Dermis blood vessel endothelial cell (primary cell): ENCODE results near the gene TFDP2. TPM values are rescaled to one million over a fixed set of nuclear protein-coding genes. Genes with fewer than 3 reads are reported as not detected.
"Not testable (repeated sequence)": the region's sequence is repeated elsewhere in the genome, so short reads cannot be mapped to it uniquely, and the experiment has no call there.

Source experiments
- DNase-seq: peaks from one replicate; pipeline ENCODE4 v3.0.0; 2010
- total RNA-seq: library from RNA; depleted of rRNA; stranded (reverse); fragments of >200 nt; gene quantifications from 2 replicates; pipeline ENCODE4 v1.2.3, GENCODE V29; 2014

Gene TFDP2
- total RNA-seq, 1 donor from 2014 or later, result 32.0 TPM

DNA sequence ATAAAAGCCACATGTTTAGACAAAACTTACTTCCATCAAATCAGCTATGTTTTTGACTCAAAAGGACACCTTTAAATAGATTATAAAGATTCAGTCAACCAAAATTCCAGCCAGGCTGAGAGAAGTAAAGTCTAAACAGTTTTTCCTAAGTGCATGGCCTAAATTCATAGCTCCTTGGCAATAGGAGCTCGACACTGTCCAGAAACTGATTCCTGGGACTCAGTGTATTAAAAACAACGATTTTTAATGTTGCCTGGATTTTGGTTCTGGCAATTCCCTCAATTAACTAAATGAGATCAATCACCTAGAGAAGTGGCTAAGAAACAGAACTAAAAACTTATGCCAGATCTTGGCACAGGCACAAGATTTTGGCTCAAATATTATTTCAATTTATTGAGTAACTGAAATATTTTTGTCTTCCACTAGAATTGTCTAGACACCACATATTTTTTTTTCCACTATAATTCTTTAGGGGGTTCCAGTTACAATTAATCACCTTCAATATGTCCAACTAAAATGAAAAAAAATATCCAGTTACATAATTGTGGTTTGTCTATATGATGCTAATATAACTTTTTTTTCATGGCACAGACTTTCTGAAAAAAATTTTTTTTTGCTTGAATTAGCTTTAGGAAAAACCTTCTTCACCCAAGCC is 135.9 kb downstream of the TFDP2 start:
- no peak for DNase-seq

DNA sequence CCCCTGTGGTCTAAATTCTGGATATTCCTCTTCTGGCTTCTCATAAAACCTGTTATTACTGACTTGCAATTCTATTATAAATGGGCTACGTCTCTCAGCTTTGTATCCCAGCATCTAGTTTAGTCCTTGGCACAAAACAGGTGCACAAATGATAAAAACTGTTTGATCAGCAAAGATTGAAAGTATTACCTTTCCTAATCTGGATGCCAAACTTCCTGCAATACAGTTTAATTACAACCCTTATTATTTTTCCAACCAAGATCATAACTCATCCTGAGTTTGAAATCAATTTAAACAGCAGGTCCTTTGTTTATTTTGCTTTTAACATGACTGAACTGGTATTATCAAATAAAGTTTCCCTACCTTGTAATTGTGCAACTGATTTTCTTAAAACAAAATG is 140.3 kb downstream of the TFDP2 start:
- no peak for DNase-seq

DNA sequence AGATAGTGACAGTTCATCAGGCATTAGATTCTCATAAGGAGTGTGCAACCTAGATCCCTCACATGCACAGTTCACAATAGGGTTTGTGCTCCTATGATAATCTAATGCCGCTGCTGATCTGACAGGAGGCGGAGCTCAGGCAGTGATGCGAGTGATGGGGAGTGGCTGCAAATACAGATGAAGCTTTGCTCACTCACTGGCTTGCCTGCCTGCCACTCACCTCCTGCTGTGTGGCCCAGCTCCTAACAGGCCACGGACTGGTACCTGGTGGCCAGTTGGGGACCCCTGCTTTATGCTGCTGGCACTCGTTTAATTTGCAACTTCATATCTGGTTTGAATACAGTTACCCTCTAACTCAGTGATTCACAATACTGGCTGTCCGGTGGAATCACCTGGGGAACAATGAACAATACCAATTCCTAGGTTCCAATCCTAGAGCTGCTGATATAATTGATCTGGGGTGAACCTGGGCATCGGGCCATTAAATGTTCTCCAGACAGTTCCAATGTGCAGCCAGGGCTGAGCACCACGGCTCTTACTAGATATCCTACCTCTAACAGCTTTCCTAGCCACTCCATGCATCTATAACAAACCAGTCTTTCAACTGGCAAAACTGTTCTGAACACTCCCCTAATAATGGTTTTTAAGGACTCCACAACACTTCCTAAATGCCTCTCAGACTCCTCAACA is 141.5 kb downstream of the TFDP2 start:
- DNase-seq, result no peak

DNA sequence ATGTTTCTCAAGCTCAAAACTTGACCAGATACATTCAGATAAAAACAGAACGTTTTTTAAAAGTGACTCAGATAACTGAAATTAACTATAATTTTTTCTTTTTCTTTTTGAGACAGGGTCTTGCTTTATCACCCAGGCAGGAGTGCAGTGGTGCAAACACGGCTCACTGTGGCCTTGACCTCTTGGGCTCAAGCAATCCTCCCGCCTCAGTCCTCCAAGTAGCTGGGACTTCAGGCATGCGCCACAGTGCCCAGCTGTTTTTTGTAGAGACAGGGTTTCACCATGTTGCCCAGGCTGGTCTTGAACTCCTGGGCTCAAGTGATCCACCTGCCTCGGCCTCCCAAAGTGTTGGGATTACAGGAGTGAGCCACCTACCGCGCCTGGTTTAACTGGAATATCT is 144.4 kb downstream of the TFDP2 start:
- DNase-seq, result not testable (repeated sequence)

DNA sequence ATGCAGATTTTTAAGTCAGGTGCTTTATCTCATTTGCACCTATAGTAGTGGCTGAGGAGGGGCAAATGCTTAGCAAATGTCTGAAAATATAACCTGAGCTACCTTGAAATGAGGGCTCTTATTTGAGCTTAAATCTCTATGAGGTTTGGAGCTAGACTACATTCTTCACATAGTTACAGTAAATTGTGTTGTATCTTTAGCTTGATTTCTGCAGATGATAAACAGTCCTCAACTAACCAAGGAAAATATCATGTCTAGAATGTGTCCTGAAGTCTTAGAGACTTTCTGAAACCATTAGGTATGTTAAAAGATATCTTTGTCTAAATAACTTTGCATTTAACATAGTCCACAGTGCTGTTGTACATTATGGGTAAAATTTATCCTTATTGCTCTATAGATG is 145.3 kb downstream of the TFDP2 start:
- DNase-seq, result no peak

DNA sequence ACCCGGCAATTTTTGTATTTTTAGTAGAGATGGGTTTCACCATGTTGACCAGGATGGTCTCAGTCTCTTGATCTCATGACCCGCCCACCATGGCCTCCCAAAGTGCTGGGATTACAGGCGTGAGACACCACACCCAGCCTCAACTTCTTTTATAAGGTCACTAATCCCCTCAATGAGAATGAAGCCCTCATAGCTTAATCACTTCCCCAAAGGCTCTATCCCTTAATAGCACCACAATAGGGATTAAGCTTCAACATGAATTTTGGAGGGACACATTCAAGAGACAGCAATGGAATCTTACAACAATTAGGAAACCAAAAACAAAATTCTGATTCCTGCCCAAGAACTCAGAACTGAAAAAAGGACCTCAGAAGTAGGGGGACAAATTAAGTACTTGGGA is 146.1 kb downstream of the TFDP2 start:
- no peak for DNase-seq

DNA sequence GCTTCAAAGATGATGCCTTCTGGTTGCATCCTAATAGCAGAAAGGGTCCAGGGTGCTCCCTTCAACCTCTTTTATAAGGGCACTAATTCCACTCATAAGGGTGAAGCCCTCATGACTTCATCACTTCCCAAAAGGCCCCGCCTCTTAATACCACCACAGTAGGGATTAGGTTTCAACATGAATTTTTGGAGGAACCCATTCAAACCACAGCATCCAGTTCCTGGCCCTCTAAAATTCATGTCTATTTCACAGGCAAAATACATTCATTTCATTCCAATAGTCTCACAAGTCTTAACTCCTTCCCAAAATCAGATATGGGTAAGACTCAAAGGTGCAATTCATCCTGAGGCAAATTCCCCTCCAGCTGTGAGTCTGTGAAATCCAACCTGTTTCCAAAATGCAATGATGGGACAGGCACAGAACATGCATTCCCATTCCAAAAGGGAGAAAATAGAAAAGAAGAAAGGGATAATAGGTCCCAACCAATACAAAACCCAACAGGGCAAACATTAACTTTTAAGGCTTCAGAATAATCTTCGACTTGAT is 148.9 kb downstream of the TFDP2 start:
- DNase-seq, result no peak

DNA sequence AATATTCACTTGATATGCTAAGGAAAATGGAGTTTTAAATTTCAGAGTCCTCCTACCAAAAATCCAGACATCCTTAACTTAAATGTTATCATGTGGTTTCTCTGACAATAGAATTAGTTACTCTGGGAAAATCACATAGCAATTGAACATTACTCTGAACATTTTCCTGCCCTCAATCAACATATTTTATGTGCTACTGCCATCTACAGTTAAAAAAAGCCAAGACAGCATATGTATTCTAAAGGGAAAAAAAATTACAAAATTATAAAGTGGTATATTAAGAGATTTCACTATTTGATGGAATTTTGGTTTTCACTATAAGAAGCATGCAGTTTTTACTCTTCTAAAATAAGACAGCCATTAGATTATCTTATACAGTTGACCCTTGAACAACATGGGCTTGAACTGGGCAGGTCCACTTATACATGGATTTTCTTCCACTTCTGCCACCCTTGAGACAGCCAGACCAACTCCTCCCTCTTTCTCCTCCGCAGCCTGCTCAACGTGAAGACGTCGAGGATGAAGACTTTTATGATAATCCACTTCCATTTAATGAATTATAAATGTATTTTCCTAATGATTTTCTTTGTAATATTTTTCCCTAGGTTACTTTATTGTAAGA is 150.6 kb downstream of the TFDP2 start:
- peak; percentile 47 for DNase-seq

DNA sequence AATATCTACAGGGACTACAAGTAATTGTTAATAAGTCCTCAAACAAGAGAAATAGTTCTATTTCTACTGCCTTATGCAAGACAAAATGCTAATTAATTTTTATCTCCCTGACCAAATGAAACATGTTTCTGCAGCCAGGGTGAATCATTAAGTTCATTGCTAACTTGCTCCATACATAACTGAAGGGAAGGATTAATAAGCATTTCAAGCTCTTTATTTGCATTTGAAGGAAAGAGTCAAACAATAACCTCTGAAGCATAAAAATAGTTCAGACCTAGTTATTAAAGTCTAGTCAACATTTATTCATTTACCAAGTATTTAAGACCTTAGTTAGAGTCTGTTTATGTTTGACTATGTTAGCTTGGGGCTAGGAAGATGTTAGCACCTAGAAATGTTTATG is 152.9 kb downstream of the TFDP2 start:
- DNase-seq, result no peak

DNA sequence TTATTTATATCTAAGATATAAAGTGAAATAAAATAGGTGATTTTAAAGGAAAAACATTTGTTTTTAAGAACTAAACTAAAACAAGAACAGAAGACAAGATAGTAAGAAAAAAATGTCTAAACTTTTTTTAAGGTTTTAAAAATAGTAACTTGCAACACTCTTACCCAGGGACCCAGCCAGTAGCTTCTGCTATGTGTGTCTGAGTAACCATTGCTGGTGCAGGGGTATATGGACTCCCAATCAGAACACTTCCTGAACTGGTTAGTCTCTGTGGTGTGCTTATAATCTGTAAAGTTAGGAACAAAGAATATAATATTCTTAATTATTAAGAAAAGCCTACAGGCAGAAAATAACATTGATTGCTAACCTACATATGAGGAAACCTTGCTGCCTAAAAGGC is 154.5 kb downstream of the TFDP2 start:
- DNase-seq, result no peak

DNA sequence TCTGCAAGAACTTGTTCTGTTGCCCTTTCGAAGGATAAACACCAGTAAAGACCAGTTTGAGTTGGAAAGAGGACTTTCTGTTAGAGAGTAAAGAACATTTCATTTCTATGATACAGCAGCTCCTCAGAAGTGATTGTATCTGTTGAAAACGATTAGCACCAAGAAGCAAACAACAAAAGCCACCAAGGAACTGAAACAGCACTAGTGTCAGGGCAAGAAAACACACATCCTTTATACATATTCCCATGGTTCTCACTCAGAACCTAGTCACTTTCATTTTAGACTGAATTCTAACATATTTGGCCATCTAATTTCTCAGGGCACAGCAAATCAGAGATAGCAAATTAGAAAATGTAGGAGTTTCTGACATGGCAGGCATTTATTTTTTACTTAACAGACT is 156.8 kb downstream of the TFDP2 start:
- DNase-seq, result no peak

DNA sequence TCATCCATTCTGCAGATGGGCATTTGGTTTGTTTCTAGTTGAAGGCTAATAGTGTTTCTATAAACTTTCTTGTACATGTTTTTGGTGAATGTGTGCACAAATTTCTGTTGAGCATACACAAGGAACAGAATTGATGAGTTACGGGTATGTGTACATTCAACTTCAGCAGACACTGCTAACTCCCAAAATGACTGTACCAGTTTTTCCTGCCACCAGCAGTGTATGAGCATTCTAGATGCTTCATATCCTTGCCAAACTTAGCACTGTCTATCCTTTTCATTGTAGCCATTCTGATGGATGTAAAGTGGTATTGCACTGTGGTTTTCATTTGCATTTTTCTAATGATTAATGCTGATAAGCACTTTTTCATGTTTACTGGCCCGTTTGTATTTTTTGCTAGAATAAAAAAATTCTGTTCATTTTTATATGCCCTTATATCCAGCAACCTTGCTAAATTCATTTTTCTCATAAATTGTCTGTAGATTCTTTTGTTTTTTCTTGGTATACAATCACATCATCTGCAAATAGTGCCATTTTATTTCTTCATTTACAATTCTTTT is 162.7 kb downstream of the TFDP2 start:
- no peak for DNase-seq

DNA sequence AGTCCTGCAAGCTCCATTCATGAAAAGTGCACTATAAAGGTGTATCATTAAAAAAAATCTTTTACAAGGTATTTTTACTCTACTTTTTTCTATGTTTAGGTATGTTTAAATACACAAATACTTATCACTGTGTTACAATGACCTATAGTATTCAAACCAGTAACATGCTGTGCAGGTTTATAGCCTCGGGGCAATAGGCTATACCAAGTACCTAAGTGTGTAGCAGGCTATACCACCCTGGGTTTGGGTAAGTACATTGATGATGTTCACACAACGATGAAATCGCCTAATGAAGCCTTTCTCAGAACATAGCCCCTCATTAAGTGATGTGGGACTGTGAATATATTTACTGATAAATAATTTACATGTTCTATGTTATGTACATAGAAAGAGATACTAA is 168.3 kb downstream of the TFDP2 start:
- DNase-seq, result no peak

DNA sequence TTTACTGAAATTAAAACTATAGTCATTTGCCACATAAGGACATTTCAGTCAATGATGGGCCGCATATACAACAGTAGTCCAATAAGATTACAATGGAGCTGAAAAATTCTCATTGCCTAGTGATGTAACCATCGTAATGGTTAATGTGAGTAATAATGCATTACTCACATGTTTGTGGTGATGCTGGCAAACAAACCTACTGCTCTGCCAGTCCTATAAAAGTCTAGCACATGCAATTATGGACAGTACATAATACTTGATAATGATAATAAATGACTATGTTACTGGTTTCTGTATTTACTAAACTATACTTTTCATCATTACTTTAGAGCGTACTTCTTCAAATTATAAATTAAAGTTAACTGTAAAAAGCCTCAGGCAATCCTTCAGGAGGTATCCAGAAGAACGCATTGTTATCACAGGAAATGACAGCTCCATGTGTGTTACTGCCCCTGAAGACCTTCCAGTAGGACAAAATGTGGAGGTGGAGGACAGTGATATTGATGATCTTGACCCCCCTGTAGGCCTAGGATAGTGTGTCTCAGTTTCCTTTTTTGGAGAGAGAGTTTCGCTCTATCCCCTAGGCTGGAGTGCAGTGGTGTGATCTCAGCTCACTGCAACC is 170.2 kb downstream of the TFDP2 start:
- peak; percentile 68 for DNase-seq

DNA sequence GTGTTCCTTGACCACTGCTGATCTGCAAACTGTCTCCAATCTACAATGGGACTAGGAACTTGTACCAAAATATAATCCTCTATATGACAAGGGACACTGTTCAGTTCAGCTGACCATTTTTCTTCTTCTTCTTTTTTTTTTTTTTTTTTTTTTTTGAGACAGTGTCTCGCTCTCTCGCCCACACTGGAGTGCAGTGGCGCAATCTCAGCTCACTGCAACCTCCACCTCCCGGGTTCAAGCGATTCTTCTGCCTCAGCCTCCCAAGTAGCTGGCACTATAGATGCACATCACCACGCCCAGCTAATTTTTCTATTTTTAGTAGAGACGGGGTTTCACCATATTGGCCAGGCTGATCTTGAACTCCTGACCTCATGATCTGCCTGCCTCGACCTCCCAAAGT is 174.6 kb downstream of the TFDP2 start:
- DNase-seq, result not testable (repeated sequence)

DNA sequence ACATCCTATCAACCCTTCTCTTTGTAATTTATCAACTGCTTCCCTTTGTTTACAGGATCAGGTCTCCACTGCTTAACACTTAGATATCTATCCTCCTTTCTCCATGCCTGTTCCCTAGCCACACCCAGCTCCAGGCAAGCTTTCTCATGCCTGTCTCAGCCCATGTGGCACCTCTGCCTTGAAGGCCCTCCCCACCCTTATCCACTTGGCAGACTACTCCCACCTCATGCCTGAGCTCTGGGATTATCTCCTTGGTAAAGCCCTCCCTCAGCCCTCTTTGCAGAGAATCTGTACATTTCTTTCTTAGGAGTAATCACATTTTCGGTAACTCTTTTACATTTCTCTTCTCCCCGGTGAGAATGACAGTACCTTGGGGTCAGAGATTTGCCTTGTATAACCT is 176.9 kb downstream of the TFDP2 start:
- DNase-seq, result no peak

DNA sequence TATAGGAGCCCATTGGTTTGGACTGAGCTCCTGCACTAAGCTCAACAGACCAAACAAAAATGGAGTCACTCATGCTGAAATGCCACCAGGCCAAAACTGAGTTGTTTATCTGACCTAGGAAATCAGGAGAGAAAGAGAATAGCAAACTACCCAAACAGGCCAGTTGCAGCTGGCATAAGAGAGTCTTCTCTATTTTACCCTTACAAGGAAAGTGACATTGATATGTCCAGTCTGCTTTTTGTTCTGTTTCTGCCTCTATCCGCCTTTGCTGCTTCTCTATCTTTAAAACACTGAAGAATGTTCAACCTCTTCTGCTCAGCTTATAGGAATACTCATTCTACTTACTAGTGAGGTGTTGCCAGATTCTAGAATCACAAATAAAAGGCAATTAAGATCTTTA is 177.8 kb downstream of the TFDP2 start:
- no peak for DNase-seq

DNA sequence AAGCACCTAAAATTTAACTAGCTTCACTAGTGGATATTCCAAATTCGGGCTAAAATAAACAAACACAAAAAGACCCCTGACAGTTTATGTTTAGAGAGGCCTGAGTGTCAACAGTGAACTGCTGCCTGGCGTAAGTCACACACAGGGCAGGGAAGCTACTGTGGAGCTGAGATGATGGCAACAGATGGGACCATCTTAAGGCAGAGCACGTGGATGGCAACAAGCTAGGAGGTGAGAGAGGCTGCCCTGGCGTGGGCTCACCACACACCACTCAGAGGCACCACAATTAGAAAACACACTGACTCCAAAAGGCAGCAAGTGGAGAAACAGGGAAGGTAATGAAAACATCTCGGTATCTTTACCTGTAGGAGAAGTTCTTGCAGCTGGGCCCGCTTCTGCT is 179.6 kb downstream of the TFDP2 start:
- no peak for DNase-seq

DNA sequence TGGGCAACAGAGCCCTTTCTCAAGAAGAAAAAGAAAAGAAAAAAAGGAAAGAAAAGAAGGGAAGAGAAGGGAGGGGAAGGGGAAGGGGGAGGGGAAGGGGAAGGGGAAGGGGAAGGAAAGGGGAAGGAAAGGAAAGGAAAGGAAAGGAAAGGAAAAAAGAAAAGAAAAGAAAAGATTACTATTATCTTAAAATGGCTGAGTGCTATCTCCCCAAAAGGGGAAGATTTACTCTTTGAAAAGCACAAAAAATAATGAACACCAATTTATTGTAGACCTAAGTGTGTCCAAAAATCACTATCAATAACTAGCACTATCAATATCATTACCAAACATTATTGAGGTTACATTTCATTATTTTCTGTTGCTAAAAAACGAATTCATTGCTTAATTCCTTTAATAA is 183.9 kb downstream of the TFDP2 start:
- no peak for DNase-seq

DNA sequence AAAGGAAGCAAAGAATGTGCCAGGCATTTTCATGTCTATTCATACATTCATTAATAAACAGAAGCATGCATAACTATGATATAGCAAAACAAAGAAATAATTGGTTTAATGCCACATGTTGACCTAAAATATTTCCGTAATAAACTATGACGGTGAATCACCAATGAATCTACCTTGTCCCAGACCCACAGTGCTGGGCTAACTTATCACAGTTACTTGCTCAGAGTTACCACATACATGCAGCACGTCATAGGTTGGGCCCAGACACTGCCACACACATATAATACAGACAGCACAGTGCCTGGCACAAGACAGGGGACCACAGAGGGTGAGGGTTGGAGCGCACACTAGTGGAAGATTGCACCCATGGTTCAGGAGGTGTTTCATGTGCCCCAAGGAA is 186.0 kb downstream of the TFDP2 start:
- DNase-seq, result no peak

DNA sequence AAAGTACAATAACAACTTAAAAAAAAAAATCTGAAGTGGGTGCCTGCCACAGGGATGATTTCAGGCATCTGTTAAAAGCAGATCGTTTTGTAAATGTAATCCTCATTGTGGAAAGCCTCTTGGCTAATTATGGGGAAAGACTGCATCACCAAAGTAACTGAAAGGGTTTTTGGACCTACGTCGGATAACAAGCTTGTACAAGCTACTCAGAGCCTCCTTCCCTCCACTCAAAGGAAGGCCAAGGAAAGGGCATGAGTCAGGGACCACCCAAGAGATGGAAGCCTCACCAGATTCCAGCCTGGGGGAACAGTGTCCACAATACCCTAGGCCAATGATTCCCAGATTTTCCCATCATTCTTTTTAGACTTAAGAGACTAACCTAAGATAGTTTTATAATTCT is 188.6 kb downstream of the TFDP2 start:
- DNase-seq, result no peak

DNA sequence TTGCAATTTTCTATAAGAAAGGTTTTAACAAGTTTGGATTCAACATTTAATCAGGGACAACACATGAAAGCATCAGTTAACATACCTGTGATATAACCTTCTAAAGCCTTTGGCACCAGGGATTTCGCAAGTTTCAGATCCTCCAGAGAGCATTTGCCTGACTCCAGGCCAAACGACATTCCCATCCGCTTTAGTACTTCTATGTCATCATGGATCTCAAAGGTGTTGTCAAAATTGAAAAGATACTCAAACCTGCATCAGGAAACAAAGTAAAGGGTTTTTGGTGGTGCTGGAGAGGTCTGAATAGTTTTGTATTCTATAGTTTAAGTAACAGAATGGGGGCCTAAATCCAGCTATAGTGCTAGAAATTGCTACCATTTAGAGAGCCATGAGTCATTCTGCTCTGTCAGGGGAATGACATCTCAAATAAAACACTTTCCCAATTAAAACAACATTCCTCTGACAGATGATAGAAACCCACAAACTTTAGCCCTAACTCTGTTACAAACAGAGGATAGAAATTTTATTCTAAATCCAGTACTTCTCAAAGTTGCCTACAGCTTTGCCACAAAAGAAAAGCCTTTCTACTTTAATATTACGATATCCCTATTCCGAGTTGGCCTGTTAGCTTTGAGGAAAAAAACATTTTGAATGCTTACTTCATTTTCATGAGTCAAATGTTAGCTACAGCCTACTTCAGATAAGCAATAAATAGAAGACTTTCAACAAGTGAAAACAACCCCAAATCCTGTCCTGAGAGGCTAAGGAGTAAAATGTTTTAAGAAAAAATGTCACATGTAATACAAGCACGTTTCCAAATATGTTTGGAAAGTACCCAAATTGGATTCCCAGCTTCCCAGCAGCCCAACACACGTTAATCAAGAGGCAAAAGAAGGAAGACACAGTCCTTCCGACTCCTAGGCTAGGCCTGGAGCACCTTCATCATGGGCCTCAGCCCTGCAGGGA is 189.5 kb downstream of the TFDP2 start:
- no peak for DNase-seq
